GM12864 (cell line): ENCODE measurements around the gene TTC4.

Experiments used
- DNase-seq: peaks from one replicate; pipeline ENCODE4 v3.0.0-alpha.2; 2011; ENCODE audit warnings: low read depth
- H3K4me3 ChIP-seq: 2 replicates; pipeline ENCODE4 v1.5.1; 2011; ENCODE audit warnings: mild to moderate bottlenecking, low read depth, low read length, control low read depth
- CTCF ChIP-seq: IDR thresholded peaks from 2 replicates; pipeline ENCODE4 v1.5.1; 2011; ENCODE audit warnings: low read depth, mild to moderate bottlenecking, moderate library complexity, low read length, control low read depth, inconsistent platforms; ENCODE audit errors: missing control alignments

Gene TTC4

GRCh38 chr1:54679706-54680105 lies 36.0 kb upstream of the TTC4 start:
- DNase-seq: no peak
- H3K4me3 ChIP-seq: no peak overlapping the region
- TF ChIP-seq CTCF: no peak

- TF ChIP-seq CTCF: no peak
- DNase-seq: no peak
- H3K4me3 ChIP-seq: no peak overlapping the region
These were observed 35.3 kb upstream of the TTC4 start for GRCh38 chr1:54680387-54680786.

- H3K4me3 ChIP-seq: no peak overlapping the region
- no peak for TF ChIP-seq CTCF
- DNase-seq: no peak
These were observed 34.3 kb upstream of the TTC4 start for GRCh38 chr1:54681358-54681757.

GRCh38 chr1:54683453-54683852 lies 32.2 kb upstream of the TTC4 start:
- no peak for TF ChIP-seq CTCF
- no peak for DNase-seq

GRCh38 chr1:54685335-54685905 lies 30.2 kb upstream of the TTC4 start:
- no peak for TF ChIP-seq CTCF
- no peak overlapping the region for H3K4me3 ChIP-seq
- no peak for DNase-seq

More at GRCh38 chr1:54683453-54683852, 32.2 kb upstream of the TTC4 start:
- no peak overlapping the region for H3K4me3 ChIP-seq

- H3K4me3 ChIP-seq: no peak overlapping the region
- no peak for DNase-seq
- no peak for TF ChIP-seq CTCF
These were observed 29.5 kb upstream of the TTC4 start for GRCh38 chr1:54686155-54686554.

- H3K4me3 ChIP-seq: no peak overlapping the region
- TF ChIP-seq CTCF: no peak
- no peak for DNase-seq
These were observed 20.9 kb upstream of the TTC4 start for GRCh38 chr1:54694771-54695170.
